SK-N-SH (cell line): Measurements from ENCODE around the gene NPPB. TPM values are rescaled to one million over a fixed set of nuclear protein-coding genes. Genes with fewer than 3 reads are reported as not detected.

Experiments used
- CTCF ChIA-PET: fragments of 300-600, 350-600 bp; formaldehyde crosslinking; extraction: SDS; loops from one replicate; lab custom pipeline; 2021; lab: Yijun Ruan, JAX
- POLR2A ChIA-PET: fragments of 350-600 bp; sonication (Branson Sonifier 250); formaldehyde crosslinking; extraction: SDS; loops from one replicate; lab custom pipeline; 2020; ENCODE audit warnings: antibody characterized with exemption, inconsistent platforms; lab: Yijun Ruan, JAX
- DNase-seq: peaks from one replicate; pipeline ENCODE4 v3.0.0; 2012
- H2AFZ ChIP-seq: fragments of 200-600 bp; sonication (generic); 2 replicates; pipeline ENCODE4 v1.8.1; 2016; ENCODE audit warnings: antibody characterized with exemption, mild to moderate bottlenecking, low read depth
- H3F3A ChIP-seq: fragments of 200-600 bp; sonication (generic); replicated peaks from 2 replicates; pipeline ENCODE3; 2016; ENCODE audit warnings: antibody characterized with exemption, mild to moderate bottlenecking; ENCODE audit not compliant: insufficient read depth
- H3K27ac ChIP-seq, 2 experiments: fragments of 200-500 bp in 1 of 2; fragments of 200-600 bp in 1 of 2; sonication (Bioruptor generic) in 1 of 2; sonication (generic), shearing (Covaris generic) in 1 of 2; 2 replicates each; pipeline versions ENCODE4 v1.5.1 to v1.6.1; 2014 to 2016; ENCODE audit warnings: low read depth in 2 of 2, inconsistent platforms in 1 of 2, low read length in 1 of 2, mild to moderate bottlenecking in 1 of 2, mixed read lengths in 1 of 2
- H3K27me3 ChIP-seq: fragments of 200-600 bp; sonication (generic), shearing (Covaris generic); 2 replicates; pipeline ENCODE4 v1.6.1; 2016; ENCODE audit warnings: mixed run types; ENCODE audit not compliant: insufficient read depth
- H3K36me3 ChIP-seq, 2 experiments: fragments of 200-500 bp in 1 of 2; fragments of 200-600 bp in 1 of 2; sonication (Bioruptor generic) in 1 of 2; sonication (generic) in 1 of 2; replicated peaks in 1 of 2; 2 replicates each; pipeline versions ENCODE3 to v1.5.1; 2014 to 2016; ENCODE audit warnings: low read length in 1 of 2, mild to moderate bottlenecking in 1 of 2; ENCODE audit not compliant: insufficient read depth in 2 of 2, control insufficient read depth in 1 of 2
- H3K4me1 ChIP-seq, 2 experiments: fragments of 200-500 bp in 1 of 2; fragments of 200-600 bp in 1 of 2; sonication (Bioruptor generic) in 1 of 2; sonication (generic), shearing (Covaris generic) in 1 of 2; 2 replicates each; pipeline versions ENCODE4 v1.5.1 to v1.6.1; 2014 to 2016; ENCODE audit warnings: low read depth in 1 of 2, low read length in 1 of 2, mixed run types in 1 of 2; ENCODE audit not compliant: insufficient read depth in 2 of 2, control insufficient read depth in 1 of 2
- H3K4me2 ChIP-seq: fragments of 200-600 bp; sonication (generic), shearing (Covaris generic); 2 replicates; pipeline ENCODE4 v1.6.1; 2017; ENCODE audit warnings: mixed run types
- H3K4me3 ChIP-seq, 2 experiments: fragments of 200-500 bp in 1 of 2; fragments of 200-600 bp in 1 of 2; sonication (Bioruptor generic) in 1 of 2; sonication (generic), shearing (Covaris generic) in 1 of 2; 2 replicates each; pipeline versions ENCODE4 v1.5.1 to v1.8.1; 2014 to 2016; ENCODE audit warnings: low read depth in 2 of 2, inconsistent platforms in 1 of 2, low read length in 1 of 2, mild to moderate bottlenecking in 1 of 2, mixed read lengths in 1 of 2, moderate library complexity in 1 of 2
- H3K79me2 ChIP-seq: fragments of 200-600 bp; sonication (generic); 2 replicates; pipeline ENCODE4 v1.8.1; 2017; ENCODE audit warnings: mild to moderate bottlenecking; ENCODE audit not compliant: insufficient read depth
- H3K9ac ChIP-seq: fragments of 200-600 bp; sonication (generic); 2 replicates; pipeline ENCODE4 v1.6.1; 2017; ENCODE audit warnings: mixed run types
- H3K9me2 ChIP-seq: fragments of 200-600 bp; sonication (generic); 2 replicates; pipeline ENCODE4 v1.6.1; 2017; ENCODE audit warnings: mixed run types
- H3K9me3 ChIP-seq: fragments of 200-600 bp; sonication (generic); 2 replicates; pipeline ENCODE4 v1.6.1; 2017; ENCODE audit warnings: mixed run types, mild to moderate bottlenecking, moderate library complexity
- H4K20me1 ChIP-seq: fragments of 200-600 bp; sonication (generic); 2 replicates; pipeline ENCODE4 v1.6.1; 2017; ENCODE audit warnings: mild to moderate bottlenecking, mixed run types; ENCODE audit not compliant: insufficient read depth
- CHD2 ChIP-seq: fragments of 150-350 bp; IDR thresholded peaks from 2 replicates; pipeline ENCODE4 v1.6.1; 2018; ENCODE audit warnings: low read length; ENCODE audit not compliant: partially characterized antibody
- CTCF ChIP-seq: fragments of 200-600 bp; sonication (generic); IDR thresholded peaks from 2 replicates; pipeline ENCODE4 v1.6.1; 2017; ENCODE audit warnings: antibody characterized with exemption, mild to moderate bottlenecking, moderate library complexity
- ELF1 ChIP-seq: IDR thresholded peaks from 2 replicates; pipeline ENCODE4 v1.4.0; 2012
- EZH2phosphoT487 ChIP-seq: fragments of 200-600 bp; sonication (generic); IDR thresholded peaks from 2 replicates; pipeline ENCODE4 v1.6.1; 2017; ENCODE audit warnings: low read depth, mixed run types, mild to moderate bottlenecking, antibody characterized with exemption, moderate library complexity, borderline replicate concordance
- FOSL2 ChIP-seq: IDR thresholded peaks from 2 replicates; pipeline ENCODE4 v1.4.0; 2012; ENCODE audit warnings: low read depth, mild to moderate bottlenecking, moderate library complexity, borderline replicate concordance
- FOXJ3 ChIP-seq: sonication (generic); formaldehyde crosslinking; IDR thresholded peaks from 2 replicates; pipeline ENCODE4 v1.5.1; 2020; ENCODE audit warnings: mild to moderate bottlenecking, missing genetic modification reagents
- GABPA ChIP-seq: IDR thresholded peaks from 2 replicates; pipeline ENCODE4 v1.4.0; 2012; ENCODE audit warnings: low read depth, mild to moderate bottlenecking
- GATA2 ChIP-seq: sonication (generic); formaldehyde crosslinking; IDR thresholded peaks from 2 replicates; pipeline ENCODE4 v1.5.0; 2020; ENCODE audit warnings: mild to moderate bottlenecking, missing genetic modification reagents
- JUND ChIP-seq: IDR thresholded peaks from 2 replicates; pipeline ENCODE4 v1.4.0; 2012
- MEF2A ChIP-seq: IDR thresholded peaks from 2 replicates; pipeline ENCODE4 v1.4.0; 2012; ENCODE audit warnings: low read depth, borderline replicate concordance
- MXI1 ChIP-seq: IDR thresholded peaks from 2 replicates; pipeline ENCODE4 v1.6.1; 2012; ENCODE audit warnings: mild to moderate bottlenecking, low read depth, low read length, improper control_type of control experiment
- NRF1 ChIP-seq: IDR thresholded peaks from 2 replicates; pipeline ENCODE4 v1.6.1; 2012; ENCODE audit warnings: low read depth, mild to moderate bottlenecking, low read length
- PBX3 ChIP-seq: IDR thresholded peaks from 2 replicates; pipeline ENCODE4; 2012
- RAD21 ChIP-seq: IDR thresholded peaks from 2 replicates; pipeline ENCODE4 v1.6.1; 2012; ENCODE audit warnings: mild to moderate bottlenecking, low read length
- SIN3A ChIP-seq: IDR thresholded peaks from 2 replicates; pipeline ENCODE4 v1.6.1; 2012; ENCODE audit warnings: low read depth, mild to moderate bottlenecking, low read length, moderate library complexity, borderline replicate concordance
- TAF1 ChIP-seq: IDR thresholded peaks from 2 replicates; pipeline ENCODE4 v1.6.1; 2012; ENCODE audit warnings: low read depth, mild to moderate bottlenecking, low read length, moderate library complexity, borderline replicate concordance
- TEAD4 ChIP-seq: IDR thresholded peaks from 2 replicates; pipeline ENCODE4 v1.4.0; 2012; ENCODE audit warnings: mild to moderate bottlenecking, borderline replicate concordance; ENCODE audit not compliant: insufficient read depth
- USF2 ChIP-seq: fragments of 150-350 bp; IDR thresholded peaks from 2 replicates; pipeline ENCODE4 v1.6.1; 2017; ENCODE audit warnings: antibody characterized with exemption, low read length, low read depth, borderline replicate concordance
- YY1 ChIP-seq: IDR thresholded peaks from 2 replicates; pipeline ENCODE4 v1.4.0; 2012; ENCODE audit warnings: low read depth, mild to moderate bottlenecking
- ZBTB33 ChIP-seq: IDR thresholded peaks from 2 replicates; pipeline ENCODE4 v1.4.0; 2012; ENCODE audit warnings: low read depth, borderline replicate concordance
- WGBS: methylation state at CpG from one replicate; pipeline ENCODE4 v1.1.6; 2017; ENCODE audit warnings: low lambda C conversion rate; 5-methylcytosine and 5-hydroxymethylcytosine counted together
- polyA plus RNA-seq, 3 experiments: library from polyadenylated mRNA; depleted of rRNA; stranded (reverse); fragments of >200 nt; gene quantifications; 2 replicates each; pipeline ENCODE4 v1.2.3, GENCODE V29; 2012

The NPPB gene
- polyA plus RNA-seq, 1 of the 3 experiments (the other 2 are of a cell fraction), result 0.85 TPM

GRCh38 chr1:11906870-11907269 is 48.1 kb upstream of the NPPB start:
- no peak for DNase-seq
- Histone ChIP-seq H3K4me2 (no peak overlapping the region), H2AFZ (no peak overlapping the region), H3K4me1 (peaks cover 0 to 3% of the 10 kb centered on the region in 2 experiments; a peak in 1 of 4 replicates), H3K27ac (no peak overlapping the region), H3K9ac (no peak overlapping the region), H3K9me2 (no peaks in the 10 kb centered on the region), H3K9me3 (no peaks in the 10 kb centered on the region), H3K4me3 (no peak overlapping the region), H3F3A (peaks cover 9% of the 10 kb centered on the region), H4K20me1 (no peaks in the 10 kb centered on the region), H3K36me3 (no peaks in the 10 kb centered on the region), H3K27me3 (no peaks in the 10 kb centered on the region), H3K79me2 (no peaks in the 10 kb centered on the region)
- 90% methylated on average over 10 of the region's 10 CpGs for WGBS
- ChIA-PET CTCF (interaction anchor here (1.6 to 3.2 kb wide), 3 partner anchors 14 to 69 kb away, joined by 10 to 22 read pairs (median 11); no protein-coding TSS in a partner anchor), POLR2A (interaction anchor here (3.8 kb wide), 1 partner anchor 65 kb away, joined by 34 read pairs; no protein-coding TSS in a partner anchor)
- TF ChIP-seq TAF1, result no peak
- TF ChIP-seq FOSL2, result no peak
- TF ChIP-seq EZH2phosphoT487, result no peak
- no peak for TF ChIP-seq USF2
- no peak for TF ChIP-seq MEF2A
- no peak for TF ChIP-seq ELF1
- no peak for TF ChIP-seq NRF1
- TF ChIP-seq YY1, result no peak
- no peak for TF ChIP-seq GATA2 (CRISPR knock-in tag)
- TF ChIP-seq ZBTB33, result no peak

DNA sequence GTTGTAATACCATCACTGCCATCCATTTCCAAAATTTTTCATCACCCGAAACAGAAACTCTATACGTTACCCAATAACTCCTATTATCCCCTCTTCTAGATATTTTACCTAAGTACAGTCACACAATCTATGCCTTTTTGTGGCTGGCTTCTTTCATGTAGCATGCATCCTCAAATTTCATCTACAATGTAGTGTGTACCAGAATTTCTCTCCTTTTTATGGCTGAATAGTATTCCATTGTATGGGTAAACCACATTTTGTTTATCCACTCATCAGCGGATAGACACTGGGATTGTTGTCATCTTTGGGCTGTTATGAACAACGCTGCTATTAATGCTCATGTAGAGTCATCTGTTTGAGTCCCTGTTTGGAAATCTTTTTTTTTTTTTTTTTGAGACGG is 46.2 kb upstream of the NPPB start:
- 95% methylated on average over 5 of the region's 5 CpGs for WGBS
- Histone ChIP-seq H3K9me2 (no peaks in the 10 kb centered on the region), H3K79me2 (no peaks in the 10 kb centered on the region), H3K27ac (no peak overlapping the region), H3K36me3 (no peaks in the 10 kb centered on the region), H3K4me3 (no peak overlapping the region), H3K4me2 (no peak overlapping the region), H3F3A (peaks cover 9% of the 10 kb centered on the region), H2AFZ (no peak overlapping the region), H3K27me3 (no peaks in the 10 kb centered on the region), H3K9me3 (no peaks in the 10 kb centered on the region), H3K4me1 (peaks cover 0 to 3% of the 10 kb centered on the region in 2 experiments; a peak in 1 of 4 replicates), H4K20me1 (no peaks in the 10 kb centered on the region), H3K9ac (no peak overlapping the region)
- TF ChIP-seq GABPA (no peak), CHD2 (no peak), NRF1 (no peak), FOXJ3 (CRISPR knock-in tag) (no peak), TEAD4 (no peak), PBX3 (no peak), CTCF (no peak), ZBTB33 (no peak), RAD21 (no peak), JUND (no peak), MEF2A (no peak), SIN3A (no peak), MXI1 (no peak), EZH2phosphoT487 (no peak)
- DNase-seq, result no peak
- CTCF ChIA-PET, result interaction anchor here (14.8 kb wide), 1 partner anchor 63 kb away, joined by 316 read pairs; the partner anchor contains the start of gene NPPA
- POLR2A ChIA-PET, result no interaction called here
